MM.1S (cell line): ENCODE data around the gene CIROP.

Experiments
- DNase-seq: peaks from one replicate; pipeline ENCODE4 v3.0.0-alpha.2; 2015
- H2AFZ ChIP-seq: fragments of 300-600 bp; sonication (generic); 2 replicates; pipeline ENCODE4 v1.6.0; 2016; ENCODE audit warnings: antibody characterized with exemption, low read length
- H3F3A ChIP-seq: fragments of 300-600 bp; sonication (generic); 2 replicates; pipeline ENCODE4 v1.6.1; 2016; ENCODE audit warnings: mild to moderate bottlenecking, antibody characterized with exemption, low read length, moderate library complexity, mixed read lengths; ENCODE audit not compliant: insufficient read depth
- H3K27ac ChIP-seq: fragments of 300-600 bp; sonication (generic); 2 replicates; pipeline ENCODE4 v1.5.1; 2016; ENCODE audit warnings: mild to moderate bottlenecking, low read length
- H3K27me3 ChIP-seq: fragments of 300-600 bp; sonication (generic); replicated peaks from 2 replicates; pipeline ENCODE4 v1.6.0; 2016; ENCODE audit warnings: low read length; ENCODE audit not compliant: insufficient read depth
- H3K36me3 ChIP-seq: fragments of 300-600 bp; sonication (generic); replicated peaks from 2 replicates; pipeline ENCODE4 v1.6.1; 2016; ENCODE audit warnings: mild to moderate bottlenecking, low read length, mixed read lengths; ENCODE audit not compliant: insufficient read depth
- H3K4me1 ChIP-seq: fragments of 300-600 bp; sonication (generic); 2 replicates; pipeline ENCODE4 v1.6.1; 2016; ENCODE audit warnings: low read length, mixed read lengths
- H3K4me2 ChIP-seq: fragments of 300-600 bp; sonication (generic); 2 replicates; pipeline ENCODE4 v1.6.0; 2016; ENCODE audit warnings: low read depth, low read length
- H3K4me3 ChIP-seq: fragments of 300-600 bp; sonication (generic); 2 replicates; pipeline ENCODE4 v1.5.1; 2016; ENCODE audit warnings: low read length, mixed read lengths
- H3K79me2 ChIP-seq: fragments of 300-600 bp; sonication (generic); 2 replicates; pipeline ENCODE4 v1.6.1; 2016; ENCODE audit warnings: mixed run types, low read length, mixed read lengths
- H3K9ac ChIP-seq: fragments of 300-600 bp; sonication (generic); 2 replicates; pipeline ENCODE4 v1.6.1; 2016; ENCODE audit warnings: low read length, mixed read lengths
- H3K9me2 ChIP-seq: fragments of 300-600 bp; sonication (generic); replicated peaks from 2 replicates; pipeline ENCODE4 v1.6.1; 2016; ENCODE audit warnings: mild to moderate bottlenecking, low read length, mixed read lengths; ENCODE audit not compliant: insufficient read depth
- H3K9me3 ChIP-seq: fragments of 300-600 bp; sonication (generic); replicated peaks from 2 replicates; pipeline ENCODE4 v1.6.1; 2016; ENCODE audit warnings: mild to moderate bottlenecking, low read length, mixed read lengths; ENCODE audit not compliant: insufficient read depth
- H4K20me1 ChIP-seq: fragments of 300-600 bp; sonication (generic); 2 replicates; pipeline ENCODE4 v1.6.1; 2016; ENCODE audit warnings: mild to moderate bottlenecking, low read length, moderate library complexity, mixed read lengths; ENCODE audit not compliant: insufficient read depth
- CTCF ChIP-seq: fragments of 300-600 bp; sonication (generic); IDR thresholded peaks from 2 replicates; pipeline ENCODE4 v1.5.1; 2016; ENCODE audit warnings: antibody characterized with exemption, low read length, mixed read lengths
- EZH2 ChIP-seq: fragments of 300-600 bp; sonication (generic); optimal IDR thresholded peaks from 2 replicates; pipeline ENCODE3; 2017; ENCODE audit warnings: low read depth, mild to moderate bottlenecking, antibody characterized with exemption, low read length, mixed read lengths
- EZH2phosphoT487 ChIP-seq: fragments of 300-600 bp; sonication (generic); IDR thresholded peaks from 2 replicates; pipeline ENCODE4 v1.6.1; 2018; ENCODE audit warnings: antibody characterized with exemption, low read length

The CIROP gene

GRCh38 chr14:23104591-23105347 lies at the start of gene CIROP:
CIROP (minus strand) TSS chr14:23104989; CDS start chr14:23104920, 69 bp downstream.
- Histone ChIP-seq H4K20me1 (no peaks in the 10 kb centered on the region), H3K9me2 (no peaks in the 10 kb centered on the region), H3K27ac (no peak within 1 kb of the TSS), H2AFZ (no peak within 1 kb of the TSS), H3F3A (no peaks in the 10 kb centered on the region), H3K9ac (no peak within 1 kb of the TSS), H3K9me3 (no peaks in the 10 kb centered on the region), H3K36me3 (no peaks in the 10 kb centered on the region), H3K4me2 (no peak within 1 kb of the TSS), H3K79me2 (no peaks in the 10 kb centered on the region), H3K4me3 (no peak within 1 kb of the TSS), H3K27me3 (no peaks in the 10 kb centered on the region), H3K4me1 (peaks cover 9% of the 10 kb centered on the region)
- DNase-seq = no peak
- TF ChIP-seq EZH2phosphoT487 = no peak
- no peak for TF ChIP-seq CTCF
- TF ChIP-seq EZH2 = no peak

GRCh38 chr14:23153851-23154796 lies 49.3 kb upstream of the CIROP start:
- H3K9me3 ChIP-seq = no peaks in the 10 kb centered on the region
- no peak overlapping the region for H2AFZ ChIP-seq
- no peak overlapping the region for H3K27ac ChIP-seq
- H3K4me2 ChIP-seq = no peak overlapping the region
- H3K79me2 ChIP-seq = no peaks in the 10 kb centered on the region
- H4K20me1 ChIP-seq = no peaks in the 10 kb centered on the region
- no peak for DNase-seq
- no peaks in the 10 kb centered on the region for H3K9me2 ChIP-seq
- H3K4me1 ChIP-seq = no peaks in the 10 kb centered on the region
- H3K27me3 ChIP-seq = no peaks in the 10 kb centered on the region
- TF ChIP-seq CTCF (no peak), EZH2phosphoT487 (no peak), EZH2 (no peak)
- H3K4me3 ChIP-seq = no peak overlapping the region
- no peaks in the 10 kb centered on the region for H3F3A ChIP-seq
- H3K36me3 ChIP-seq = no peaks in the 10 kb centered on the region
- H3K9ac ChIP-seq = no peak overlapping the region

- Histone ChIP-seq H2AFZ (no peak overlapping the region), H3K4me3 (no peak overlapping the region), H4K20me1 (no peaks in the 10 kb centered on the region)
Measured at GRCh38 chr14:23151342-23151741, 46.6 kb upstream of the CIROP start.

More at GRCh38 chr14:23151342-23151741, 46.6 kb upstream of the CIROP start:
- H3F3A ChIP-seq = no peaks in the 10 kb centered on the region
- no peaks in the 10 kb centered on the region for H3K36me3 ChIP-seq
- H3K9me3 ChIP-seq = no peaks in the 10 kb centered on the region
- no peak overlapping the region for H3K9ac ChIP-seq
- no peak overlapping the region for H3K27ac ChIP-seq
- no peak overlapping the region for H3K4me2 ChIP-seq
- no peaks in the 10 kb centered on the region for H3K9me2 ChIP-seq
- no peaks in the 10 kb centered on the region for H3K79me2 ChIP-seq
- no peak for TF ChIP-seq EZH2
- no peak for TF ChIP-seq CTCF
- TF ChIP-seq EZH2phosphoT487 = no peak
- H3K4me1 ChIP-seq = 0 out of 2 replicates have a peak, but pooled peaks cover 6% of the 10 kb centered on the region
- no peak for DNase-seq
- no peaks in the 10 kb centered on the region for H3K27me3 ChIP-seq
